ENCODE data around the gene MYO1D.
"Not testable (repeated sequence)": the region's sequence is repeated elsewhere in the genome, so short reads cannot be mapped to it uniquely, and the experiment has no call there.

MYO1D gene

DNA sequence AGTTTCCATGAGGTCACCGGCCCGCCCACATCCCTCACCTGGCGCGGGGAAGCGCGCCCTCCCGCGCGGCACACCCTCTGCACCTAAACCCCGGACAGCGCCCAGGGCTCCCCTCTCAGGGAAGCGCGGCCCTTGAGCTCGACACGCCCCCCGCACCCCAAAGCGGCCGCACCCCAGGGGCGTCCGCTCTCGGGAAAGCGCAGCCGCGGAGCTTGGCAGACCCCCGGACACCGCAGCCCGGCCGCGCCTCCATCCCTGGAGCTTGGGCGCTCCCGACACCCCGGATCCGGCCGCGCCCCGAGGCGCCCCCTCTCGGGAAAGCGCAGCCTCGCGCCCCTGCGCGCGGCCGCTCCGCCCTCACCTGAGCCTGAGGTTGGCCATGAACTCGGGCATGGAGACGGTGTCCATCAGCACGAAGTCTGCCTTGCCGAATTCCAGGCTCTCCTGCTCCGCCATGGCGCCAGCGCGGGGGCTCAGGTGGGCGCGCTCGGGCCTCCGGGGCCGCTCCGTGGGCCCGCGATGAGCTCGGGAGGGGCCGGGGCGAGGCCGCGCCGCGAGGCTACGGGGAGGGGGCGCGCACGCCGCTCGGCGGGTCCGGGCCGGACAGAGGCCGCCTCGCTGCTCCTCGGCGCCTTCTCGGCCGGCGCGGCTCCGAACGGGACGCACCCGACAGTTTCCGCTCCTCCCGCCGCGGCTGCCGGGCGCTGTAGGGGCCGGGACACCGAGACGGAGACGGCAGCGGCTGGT is at the start of gene MYO1D:
Gene MYO1D (minus strand): TSS at position 708 of the 747 bp plus-strand sequence. CDS start 252 bp downstream, at position 456.
- ChIA-PET POLR2A (no interaction called here), CTCF (interaction anchor here (1.0 to 4.3 kb wide), 39 partner anchors 9 to 385 kb away, joined by 3 to 81 read pairs (median 7); partner anchors contain the start of gene TMEM98)
- DNase-seq (ENCODE audit: low read depth, low spot score): no peak
- TF ChIP-seq, protein P1, sequence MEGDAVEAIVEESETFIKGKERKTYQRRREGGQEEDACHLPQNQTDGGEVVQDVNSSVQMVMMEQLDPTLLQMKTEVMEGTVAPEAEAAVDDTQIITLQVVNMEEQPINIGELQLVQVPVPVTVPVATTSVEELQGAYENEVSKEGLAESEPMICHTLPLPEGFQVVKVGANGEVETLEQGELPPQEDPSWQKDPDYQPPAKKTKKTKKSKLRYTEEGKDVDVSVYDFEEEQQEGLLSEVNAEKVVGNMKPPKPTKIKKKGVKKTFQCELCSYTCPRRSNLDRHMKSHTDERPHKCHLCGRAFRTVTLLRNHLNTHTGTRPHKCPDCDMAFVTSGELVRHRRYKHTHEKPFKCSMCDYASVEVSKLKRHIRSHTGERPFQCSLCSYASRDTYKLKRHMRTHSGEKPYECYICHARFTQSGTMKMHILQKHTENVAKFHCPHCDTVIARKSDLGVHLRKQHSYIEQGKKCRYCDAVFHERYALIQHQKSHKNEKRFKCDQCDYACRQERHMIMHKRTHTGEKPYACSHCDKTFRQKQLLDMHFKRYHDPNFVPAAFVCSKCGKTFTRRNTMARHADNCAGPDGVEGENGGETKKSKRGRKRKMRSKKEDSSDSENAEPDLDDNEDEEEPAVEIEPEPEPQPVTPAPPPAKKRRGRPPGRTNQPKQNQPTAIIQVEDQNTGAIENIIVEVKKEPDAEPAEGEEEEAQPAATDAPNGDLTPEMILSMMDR (IDR thresholded peaks at IDR 0.05; ENCODE audit: insufficient read depth, low read length, missing control alignments): peak; percentile 3
- peak within 1 kb of the TSS; percentile 63 for H3K4me3 ChIP-seq (ENCODE audit: low read depth, low read length)

DNA sequence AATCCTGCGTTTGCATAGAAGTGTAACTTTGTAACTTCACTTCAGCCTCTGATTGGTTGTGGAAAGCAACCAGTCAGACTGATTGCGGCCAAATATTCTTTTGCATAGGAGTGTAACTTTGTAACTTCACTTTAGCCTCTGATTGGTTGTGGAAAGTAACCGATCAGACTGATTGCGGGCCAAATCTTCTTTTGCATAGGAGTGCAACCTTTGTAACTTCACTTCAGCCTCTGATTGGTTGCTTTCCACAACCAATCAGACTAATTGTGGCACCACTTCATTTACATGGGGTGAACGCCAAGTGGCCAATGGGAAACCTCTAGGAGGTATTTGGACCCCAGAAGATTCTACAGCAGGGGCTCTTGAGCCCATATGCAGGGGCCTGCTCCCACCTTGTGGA is 49.3 kb upstream of the MYO1D start:
- DNase-seq (ENCODE audit: low read depth, low spot score): no peak
- CTCF ChIA-PET: no interaction called here

DNA sequence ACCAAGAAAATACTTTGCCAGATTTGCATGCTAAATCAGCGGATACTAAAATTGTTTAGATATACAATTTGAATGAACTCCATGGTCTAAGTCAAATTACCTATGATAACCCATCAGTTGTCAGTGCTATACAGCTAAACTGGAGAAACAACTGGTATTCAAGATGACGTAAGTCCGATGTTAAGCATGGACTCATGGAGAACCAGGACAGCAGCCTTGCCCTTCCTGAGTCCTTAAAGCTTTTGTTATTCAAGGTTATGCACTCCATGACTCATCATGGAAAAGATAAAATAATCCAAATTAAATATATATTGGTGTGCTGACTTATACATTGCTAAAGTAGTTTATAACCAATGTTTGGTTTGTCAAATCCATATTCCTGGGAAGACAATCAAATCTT is 47.0 kb upstream of the MYO1D start:
- H3K4me3 ChIP-seq (ENCODE audit: low read depth, low read length); DNase-seq (ENCODE audit: low read depth, low spot score); POLR2A ChIA-PET: not testable (repeated sequence)
- CTCF ChIA-PET: interaction anchor here (1.0 to 1.3 kb wide), 5 partner anchors 8 to 14 kb away, joined by 3 to 5 read pairs (median 3); no protein-coding TSS in a partner anchor

More for the DNA sequence above, 49.3 kb upstream of the MYO1D start:
- H3K4me3 ChIP-seq (ENCODE audit: low read depth, low read length): no peak overlapping the region
- POLR2A ChIA-PET: no interaction called here
- TF ChIP-seq, protein P1 (IDR thresholded peaks at IDR 0.05; ENCODE audit: insufficient read depth, low read length, missing control alignments): no peak

DNA sequence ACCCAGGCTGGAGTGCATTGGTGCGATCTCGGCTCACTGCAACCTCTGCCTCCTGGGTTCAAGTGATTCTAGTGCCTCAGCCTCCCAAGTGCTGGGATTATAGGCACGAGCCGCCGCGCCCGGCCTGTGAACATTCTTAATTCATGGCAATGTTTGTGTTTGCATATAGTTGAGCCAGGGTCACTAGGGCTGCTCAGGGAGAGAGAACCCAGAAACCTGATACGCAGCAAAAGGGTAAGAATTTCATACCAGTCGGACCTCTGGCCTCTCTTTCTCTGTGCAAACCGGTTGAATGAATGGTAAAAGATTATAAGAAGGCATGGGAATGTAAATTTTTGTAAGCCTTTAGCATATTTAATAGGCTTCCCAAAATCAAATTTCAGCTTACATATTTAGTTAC is 44.1 kb upstream of the MYO1D start:
- H3K4me3 ChIP-seq (ENCODE audit: low read depth, low read length): no peak overlapping the region
- CTCF ChIA-PET: interaction anchor here (1.2 to 3.6 kb wide), 3 partner anchors 11 to 44 kb away, joined by 5 to 13 read pairs (median 11); partner anchors contain the start of gene MYO1D
- POLR2A ChIA-PET: no interaction called here
- TF ChIP-seq, protein P1 (IDR thresholded peaks at IDR 0.05; ENCODE audit: insufficient read depth, low read length, missing control alignments): no peak
- no peak for DNase-seq (ENCODE audit: low read depth, low spot score)

DNA sequence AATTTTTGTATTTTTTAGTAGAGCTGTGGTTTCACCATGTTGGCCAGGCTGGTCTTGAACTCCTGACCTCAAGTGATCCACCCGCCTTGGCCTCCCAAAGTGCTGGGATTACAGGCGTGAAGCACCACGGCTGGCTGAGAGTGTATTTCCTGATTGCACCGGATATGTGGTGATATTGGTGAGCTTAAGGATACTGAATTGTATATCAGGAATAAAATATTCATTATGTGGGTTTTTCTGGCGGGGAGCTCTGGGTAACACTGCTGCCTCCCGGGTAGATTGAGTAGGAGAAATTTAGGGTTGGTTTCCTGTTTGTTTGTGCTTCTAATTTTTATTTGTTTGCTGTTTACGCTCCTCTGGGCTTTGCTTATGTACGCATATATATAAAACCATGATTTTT is 43.4 kb upstream of the MYO1D start:
- no peak for DNase-seq (ENCODE audit: low read depth, low spot score)
- TF ChIP-seq, protein P1 (IDR thresholded peaks at IDR 0.05; ENCODE audit: insufficient read depth, low read length, missing control alignments): no peak
- ChIA-PET POLR2A (no interaction called here), CTCF (interaction anchor here (1.2 to 3.6 kb wide), 3 partner anchors 10 to 43 kb away, joined by 5 to 13 read pairs (median 11); partner anchors contain the start of gene MYO1D)
- H3K4me3 ChIP-seq (ENCODE audit: low read depth, low read length): no peak overlapping the region

DNA sequence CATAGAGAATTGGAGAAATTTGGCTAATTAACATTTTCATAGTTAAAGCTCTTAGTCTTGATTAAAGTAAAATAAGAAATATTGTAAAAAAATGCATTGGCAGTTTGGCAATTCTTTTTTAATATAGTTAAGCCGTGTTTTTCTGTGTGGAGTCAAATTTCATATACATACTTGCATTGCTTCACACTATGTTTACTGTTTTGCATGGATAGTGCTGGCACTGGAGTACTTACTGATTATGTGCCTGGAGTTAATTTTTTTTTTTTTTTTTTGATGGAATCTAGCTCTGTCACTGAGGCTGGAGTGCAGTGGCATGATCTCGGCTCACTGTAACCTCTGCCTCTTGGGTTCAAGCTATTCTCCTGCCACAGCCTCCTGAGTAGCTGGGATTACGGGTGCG is 43.0 kb upstream of the MYO1D start:
- DNase-seq (ENCODE audit: low read depth, low spot score); POLR2A ChIA-PET; H3K4me3 ChIP-seq (ENCODE audit: low read depth, low read length): not testable (repeated sequence)
- CTCF ChIA-PET: interaction anchor here (0.7 to 3.6 kb wide), 4 partner anchors 10 to 341 kb away, joined by 3 to 13 read pairs (median 8); partner anchors contain the start of gene MYO1D

DNA sequence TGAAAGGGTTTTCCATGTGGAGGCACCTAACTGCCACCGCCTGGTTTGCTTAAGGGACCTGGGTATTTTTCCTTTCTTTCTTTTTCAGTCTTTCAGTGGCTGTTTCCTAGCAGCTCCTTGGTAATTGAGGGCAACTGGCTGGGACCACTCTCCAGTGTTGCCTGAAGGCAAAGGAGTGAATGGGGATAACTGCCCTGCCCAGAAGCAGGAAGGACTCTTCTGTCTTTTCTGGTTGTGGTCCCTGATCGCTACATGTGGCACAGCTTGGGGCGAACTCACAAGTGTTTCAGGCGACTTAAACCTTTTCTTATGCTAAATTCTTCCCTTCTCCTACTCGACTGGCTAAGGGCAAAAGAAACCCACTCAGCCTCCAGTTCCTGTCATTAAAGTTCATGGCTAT is 40.9 kb upstream of the MYO1D start:
- TF ChIP-seq, protein P1 (IDR thresholded peaks at IDR 0.05; ENCODE audit: insufficient read depth, low read length, missing control alignments): no peak
- DNase-seq (ENCODE audit: low read depth, low spot score): no peak
- POLR2A ChIA-PET: no interaction called here
- CTCF ChIA-PET: interaction anchor here (0.8 kb wide), 1 partner anchor 135 kb away, joined by 4 read pairs; no protein-coding TSS in a partner anchor
- no peak overlapping the region for H3K4me3 ChIP-seq (ENCODE audit: low read depth, low read length)

All from AG04449 (cell line).